HepG2 (cell line): ENCODE data around the gene EFCAB8. TPM values are rescaled to one million over a fixed set of nuclear protein-coding genes. Genes with fewer than 3 reads are reported as not detected.

Experiments used
- ATAC-seq: fragments of 200-7000 bp; cut with Tn5 transposase; 3 replicates; pipeline ENCODE4 v1.9.1; 2020; ENCODE audit warnings: mild to moderate bottlenecking, moderate library complexity
- BruUV-seq: library from RNA; stranded (reverse); fragments of 400-500 nt; replicated peaks from 2 replicates; lab custom pipeline; 2021; lab: Mats Ljungman, UMichigan
- CTCF ChIA-PET: fragments of 300-600 bp; formaldehyde crosslinking; extraction: SDS; loops from one replicate; lab custom pipeline; 2021; ENCODE audit warnings: low total read pairs, inconsistent platforms, low intra/inter-chr PET ratio; lab: Yijun Ruan, JAX
- POLR2A ChIA-PET: fragments of 350-600 bp; sonication (Branson Sonifier 250); formaldehyde crosslinking; loops from one replicate; lab custom pipeline; 2020; ENCODE audit warnings: antibody characterized with exemption, inconsistent platforms; lab: Yijun Ruan, JAX
- DNase-seq: peaks from one replicate; pipeline ENCODE4 v3.0.0-alpha.2; 2015; ENCODE audit warnings: low spot score
- FAIRE-seq: peaks from 3 replicates; lab custom pipeline; 2011; peaks lifted over from hg19 to GRCh38; lab: Jason Lieb, UNC
- H2AFZ ChIP-seq: one replicate; pipeline ENCODE4 v1.6.1; 2011; ENCODE audit warnings: low read length, inconsistent platforms
- H3K27ac ChIP-seq: fragments of 300-600 bp; 3 replicates; pipeline ENCODE4 v1.8.0; 2011; ENCODE audit warnings: mixed run types, mild to moderate bottlenecking, mixed read lengths, low read length, inconsistent platforms; ENCODE audit not compliant: insufficient read depth; ENCODE audit errors: extremely low read length
- H3K27me3 ChIP-seq, 2 experiments: fragments of 200-600 bp in 1 of 2; 2 replicates in 1 of 2; 3 replicates in 1 of 2; pipeline versions ENCODE4 v1.6.0 to v1.8.0; 2011; ENCODE audit warnings: low read length in 2 of 2, mild to moderate bottlenecking in 2 of 2, moderate library complexity in 2 of 2, inconsistent platforms in 1 of 2; ENCODE audit not compliant: insufficient read depth in 2 of 2, control insufficient read depth in 1 of 2
- H3K36me3 ChIP-seq, 2 experiments: fragments of 200-600 bp in 1 of 2; replicated peaks in 1 of 2; 2 replicates in 1 of 2; 3 replicates in 1 of 2; pipeline versions ENCODE4 v1.5.1 to v1.8.0; 2011; ENCODE audit warnings: low read length in 2 of 2, inconsistent platforms in 1 of 2; ENCODE audit not compliant: insufficient read depth in 2 of 2, control insufficient read depth in 1 of 2
- H3K4me1 ChIP-seq: 2 replicates; pipeline ENCODE4 v1.5.1; 2012; ENCODE audit warnings: low read length, inconsistent platforms; ENCODE audit not compliant: insufficient read depth
- H3K4me2 ChIP-seq: 2 replicates; pipeline ENCODE4 v1.6.0; 2011; ENCODE audit warnings: low read depth, low read length, inconsistent platforms
- H3K4me3 ChIP-seq, 3 experiments: fragments of 200-600 bp in 1 of 3; sonication (generic), shearing (Covaris generic) in 1 of 3; replicated peaks in 1 of 3; 2 replicates each; pipeline ENCODE4 v1.5.1; 2011 to 2016; ENCODE audit warnings: low read length in 3 of 3, inconsistent platforms in 2 of 3, low read depth in 2 of 3, mild to moderate bottlenecking in 2 of 3, control low read depth in 1 of 3, mixed read lengths in 1 of 3; ENCODE audit not compliant: insufficient read depth in 1 of 3
- H3K79me2 ChIP-seq: one replicate; pipeline ENCODE4 v1.6.1; 2011; ENCODE audit warnings: low read length, inconsistent platforms; ENCODE audit not compliant: insufficient read depth
- H3K9ac ChIP-seq: 2 replicates; pipeline ENCODE4 v1.6.0; 2011; ENCODE audit warnings: mild to moderate bottlenecking, low read depth, low read length, inconsistent platforms; ENCODE audit not compliant: insufficient read depth
- H3K9me3 ChIP-seq: 2 replicates; pipeline ENCODE4 v1.5.1; 2012; ENCODE audit warnings: mild to moderate bottlenecking, low read length
- H4K20me1 ChIP-seq: 2 replicates; pipeline ENCODE4 v1.6.0; 2011; ENCODE audit warnings: inconsistent platforms, mild to moderate bottlenecking, low read length, moderate library complexity; ENCODE audit not compliant: insufficient read depth
- ATF7-NPFF ChIP-seq: sonication (generic); formaldehyde crosslinking; IDR thresholded peaks from 2 replicates; pipeline ENCODE4 v1.8.1; 2023; ENCODE audit warnings: mild to moderate bottlenecking, low read depth, missing genetic modification reagents, moderate library complexity
- BRCA1 ChIP-seq: sonication (generic); formaldehyde crosslinking; IDR thresholded peaks from 2 replicates; pipeline ENCODE4 v1.4.0; 2020; ENCODE audit warnings: missing genetic modification reagents
- BRD4 ChIP-seq: sonication (generic); formaldehyde crosslinking; IDR thresholded peaks from 2 replicates; pipeline ENCODE4 v1.4.0; 2020; ENCODE audit warnings: missing genetic modification reagents
- CAMTA2 ChIP-seq: sonication (generic); formaldehyde crosslinking; IDR thresholded peaks from 2 replicates; pipeline ENCODE4 v1.4.0; 2020; ENCODE audit warnings: mild to moderate bottlenecking, missing genetic modification reagents, borderline replicate concordance
- ETV5 ChIP-seq: IDR thresholded peaks from 2 replicates; pipeline ENCODE4 v1.6.1; 2018; ENCODE audit warnings: missing biosample characterization, missing genetic modification reagents, inconsistent platforms, borderline replicate concordance
- FOXJ3 ChIP-seq: sonication (generic); formaldehyde crosslinking; IDR thresholded peaks from 2 replicates; pipeline ENCODE4 v1.4.0; 2020; ENCODE audit warnings: missing genetic modification reagents, mild to moderate bottlenecking, borderline replicate concordance
- GATAD2A ChIP-seq: IDR thresholded peaks from 2 replicates; pipeline ENCODE4 v1.6.1; 2016
- HHEX ChIP-seq: IDR thresholded peaks from 2 replicates; pipeline ENCODE4 v1.6.1; 2016; ENCODE audit warnings: control low read depth
- MED1 ChIP-seq: sonication (generic); formaldehyde crosslinking; IDR thresholded peaks from 2 replicates; pipeline ENCODE4 v1.4.0; 2020; ENCODE audit warnings: missing genetic modification reagents
- NCOA1 ChIP-seq: sonication (generic); formaldehyde crosslinking; IDR thresholded peaks from 2 replicates; pipeline ENCODE4 v1.9.0; 2021; ENCODE audit warnings: missing genetic modification reagents
- RAD21 ChIP-seq: fragments of 450-650 bp; formaldehyde crosslinking; IDR thresholded peaks from 2 replicates; pipeline ENCODE4 v1.5.0; 2020; ENCODE audit warnings: mild to moderate bottlenecking
- RFXAP ChIP-seq: sonication (generic); formaldehyde crosslinking; IDR thresholded peaks from 2 replicates; pipeline ENCODE4 v1.4.0; 2020; ENCODE audit warnings: missing genetic modification reagents, borderline replicate concordance
- SP140L ChIP-seq: sonication (generic); formaldehyde crosslinking; IDR thresholded peaks from 2 replicates; pipeline ENCODE4 v1.4.0; 2020; ENCODE audit warnings: missing genetic modification reagents, borderline replicate concordance
- STAG1 ChIP-seq: sonication (generic); formaldehyde crosslinking; IDR thresholded peaks from 2 replicates; pipeline ENCODE4 v1.4.0; 2020; ENCODE audit warnings: missing genetic modification reagents
- TBX2 ChIP-seq: sonication (generic); formaldehyde crosslinking; IDR thresholded peaks from 2 replicates; pipeline ENCODE4 v1.5.0; 2020; ENCODE audit warnings: missing genetic modification reagents, mild to moderate bottlenecking, borderline replicate concordance
- TFE3 ChIP-seq: IDR thresholded peaks from 2 replicates; pipeline ENCODE4 v1.6.1; 2016
- XRCC5 ChIP-seq: fragments of 200-400 bp; formaldehyde crosslinking; optimal IDR thresholded peaks from 2 replicates; pipeline ENCODE3; 2017; ENCODE audit warnings: mild to moderate bottlenecking, low read length
- ZFY ChIP-seq: sonication (generic); formaldehyde crosslinking; IDR thresholded peaks from 2 replicates; pipeline ENCODE4 v1.4.0; 2020; ENCODE audit warnings: missing genetic modification reagents
- ZNF317 ChIP-seq: sonication (generic); formaldehyde crosslinking; IDR thresholded peaks from 2 replicates; pipeline ENCODE4 v1.5.0; 2020; ENCODE audit warnings: mild to moderate bottlenecking, missing genetic modification reagents
- ZNF557 ChIP-seq: sonication (generic); formaldehyde crosslinking; IDR thresholded peaks from 2 replicates; pipeline ENCODE4 v1.4.0; 2020; ENCODE audit warnings: missing genetic modification reagents
- ZNF570 ChIP-seq: sonication (generic); formaldehyde crosslinking; IDR thresholded peaks from 2 replicates; pipeline ENCODE4 v1.4.0; 2020; ENCODE audit warnings: mild to moderate bottlenecking, missing genetic modification reagents, borderline replicate concordance
- ZNF749 ChIP-seq: sonication (generic); formaldehyde crosslinking; IDR thresholded peaks from 2 replicates; pipeline ENCODE4 v1.8.0; 2022; ENCODE audit warnings: mild to moderate bottlenecking, missing genetic modification reagents, moderate library complexity, borderline replicate concordance
- ZSCAN31 ChIP-seq: sonication (generic); formaldehyde crosslinking; IDR thresholded peaks from 2 replicates; pipeline ENCODE4 v1.5.0; 2020; ENCODE audit warnings: low read depth, mild to moderate bottlenecking, missing genetic modification reagents
- WGBS: methylation state at CpG from one replicate; pipeline ENCODE4 v1.1.6; 2017; ENCODE audit warnings: low lambda C conversion rate; 5-methylcytosine and 5-hydroxymethylcytosine counted together
- in situ Hi-C: cut with HindIII; loops from 2 replicates; pipeline ENCODE4 v1.10.0; 2017; ENCODE audit warnings: low pct_unique_long_range_greater_than_20kb; ENCODE audit not compliant: extremely low pct_ligation_motif_present
- intact Hi-C: fragments of 100-400 bp; cut with micrococcal nuclease; formaldehyde crosslinking; loops from one replicate; pipeline ENCODE4 v1.10.0; 2022; ENCODE audit not compliant: unreplicated experiment
- polyA plus RNA-seq, 8 experiments: library from polyadenylated mRNA; depleted of rRNA in 3 of 8; stranded (reverse) in 7 of 8; unstranded in 1 of 8; fragments of >200 nt; fragmentation: Illumina TruSeq in 4 of 8; extraction: Trizol in 4 of 8; gene quantifications; 2 replicates each; pipeline versions ENCODE4 v1.2.1 to v1.2.3, GENCODE V29; 2011 to 2016; ENCODE audit warnings: low read depth in 4 of 8, missing spikeins in 1 of 8, mixed read lengths in 1 of 8; ENCODE audit not compliant: insufficient read depth in 1 of 8
- total RNA-seq, 5 experiments: library from RNA; depleted of rRNA; stranded (reverse); fragments of >200 nt; fragmentation: Illumina TruSeq; extraction: Trizol; gene quantifications; 2 replicates each; pipeline ENCODE4 v1.2.3, GENCODE V29; 2016; ENCODE audit warnings: low read depth in 1 of 5
- TF ChIP-seq, protein P1 (sequence below): sonication (generic); formaldehyde crosslinking; conservative IDR thresholded peaks from 2 replicates; pipeline ENCODE4 v1.4.0; 2020; ENCODE audit warnings: missing genetic modification reagents

The EFCAB8 gene
- total and polyA plus RNA-seq, 2 of the 13 experiments (the other 11 are each of a cell fraction or from before 2014, with no cell fraction given) = 0.15 to 0.22 TPM

DNA sequence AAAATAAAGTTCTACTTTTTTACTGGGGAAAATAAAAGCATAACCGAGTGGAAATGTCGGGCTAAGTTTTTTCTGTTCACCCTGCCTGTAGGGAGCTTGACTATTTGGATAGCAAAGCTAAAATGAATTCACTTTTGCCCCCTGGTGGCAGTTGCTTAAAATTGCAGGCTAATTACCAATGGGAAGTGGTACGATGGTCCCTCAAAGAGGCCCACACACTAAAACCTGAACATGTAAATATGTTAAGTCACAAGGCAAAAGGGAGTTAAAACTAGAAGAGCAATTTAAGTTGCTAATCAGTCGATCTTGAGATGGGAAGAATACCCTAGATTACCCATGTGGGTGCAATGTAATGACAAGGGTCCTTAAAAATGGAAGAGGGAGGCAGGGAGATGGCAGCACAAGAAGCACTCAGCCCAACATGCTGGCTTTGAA, 146.4 kb downstream of the EFCAB8 start:
- in situ Hi-C loops = no loop called here
- TF ChIP-seq ZFY (CRISPR knock-in tag) (peak; percentile 31; the same call in 1 of the 2 replicates), BRD4 (CRISPR knock-in tag) (0 out of 2 replicates have a peak, but pooled peaks have one; percentile 41), NCOA1 (CRISPR knock-in tag) (no peak), BRCA1 (CRISPR knock-in tag) (0 out of 2 replicates have a peak, but pooled peaks have one; percentile 23), HHEX (CRISPR knock-in tag) (no peak), GATAD2A (CRISPR knock-in tag) (peak; percentile 19; the same call in 1 of the 2 replicates), MED1 (CRISPR knock-in tag) (peak; percentile 40; the same call in 1 of the 2 replicates), SP140L (peak; percentile 21; the same call in 1 of the 2 replicates), ZNF317 (peak; percentile 34; the same call in 1 of the 2 replicates), XRCC5 (peak; percentile 71), RFXAP (CRISPR knock-in tag) (peak; percentile 60; the same call in 1 of the 2 replicates), RAD21 (CRISPR knock-in tag) (peak; percentile 63), TFE3 (CRISPR knock-in tag) (peak; percentile 28; the same call in 1 of the 2 replicates), STAG1 (CRISPR knock-in tag) (peak; percentile 62), FOXJ3 (CRISPR knock-in tag) (peak; percentile 30; the same call in 1 of the 2 replicates), ZNF570 (CRISPR knock-in tag) (0 out of 2 replicates have a peak, but pooled peaks have one; percentile 9), ATF7-NPFF (CRISPR knock-in tag) (peak; percentile 16; the same call in 1 of the 2 replicates), TBX2 (CRISPR knock-in tag) (0 out of 2 replicates have a peak, but pooled peaks have one; percentile 10), CAMTA2 (CRISPR knock-in tag) (no peak), ZNF749 (CRISPR knock-in tag) (peak; percentile 62; the same call in 1 of the 2 replicates), ZSCAN31 (CRISPR knock-in tag) (no peak), ETV5 (CRISPR knock-in tag) (peak; percentile 20; the same call in 1 of the 2 replicates), ZNF557 (CRISPR knock-in tag) (0 out of 2 replicates have a peak, but pooled peaks have one; percentile 48)
- TF ChIP-seq, protein P1, sequence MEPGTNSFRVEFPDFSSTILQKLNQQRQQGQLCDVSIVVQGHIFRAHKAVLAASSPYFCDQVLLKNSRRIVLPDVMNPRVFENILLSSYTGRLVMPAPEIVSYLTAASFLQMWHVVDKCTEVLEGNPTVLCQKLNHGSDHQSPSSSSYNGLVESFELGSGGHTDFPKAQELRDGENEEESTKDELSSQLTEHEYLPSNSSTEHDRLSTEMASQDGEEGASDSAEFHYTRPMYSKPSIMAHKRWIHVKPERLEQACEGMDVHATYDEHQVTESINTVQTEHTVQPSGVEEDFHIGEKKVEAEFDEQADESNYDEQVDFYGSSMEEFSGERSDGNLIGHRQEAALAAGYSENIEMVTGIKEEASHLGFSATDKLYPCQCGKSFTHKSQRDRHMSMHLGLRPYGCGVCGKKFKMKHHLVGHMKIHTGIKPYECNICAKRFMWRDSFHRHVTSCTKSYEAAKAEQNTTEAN (CRISPR knock-in tag) = 0 out of 2 replicates have a peak, but pooled peaks have one; percentile 32

More for the DNA sequence above, 146.4 kb downstream of the EFCAB8 start:
- Histone ChIP-seq H3K4me1 (peaks cover 86% of the 10 kb centered on the region), H3K9me3 (no peaks in the 10 kb centered on the region), H3K36me3 (peaks cover 0 to 3% of the 10 kb centered on the region in 2 experiments; a peak in 1 of 5 replicates), H3K27me3 (peaks cover 0 to 6% of the 10 kb centered on the region in 2 experiments; a peak in 1 of 5 replicates), H3K9ac (no peak overlapping the region), H3K4me3 (peak overlapping the region in 1 of 3 experiments; percentile 79; a peak in 1 of 6 replicates), H3K79me2 (peaks cover 27% of the 10 kb centered on the region), H3K27ac (no peak overlapping the region), H4K20me1 (no peaks in the 10 kb centered on the region), H2AFZ (no peak overlapping the region), H3K4me2 (peak overlapping the region; percentile 91)
- POLR2A ChIA-PET = interaction anchor here (0.6 to 0.7 kb wide), 2 partner anchors 19 to 1286 kb away, joined by 3 read pairs; no protein-coding TSS in a partner anchor
- peak; percentile 28 for FAIRE-seq
- BruUV-seq = no TSS peak
- peak; percentile 72 for DNase-seq
- intact Hi-C loops = loop anchor here (5.0 to 10.0 kb wide), 2 partner anchors 37 to 210 kb away; no protein-coding TSS in a partner anchor
- CTCF ChIA-PET = interaction anchor here (1.7 to 2.3 kb wide), 4 partner anchors 9 to 215 kb away, joined by 4 to 11 read pairs (median 6); no protein-coding TSS in a partner anchor
- no peak for ATAC-seq
- 18% methylated on average over 4 of the region's 4 CpGs for WGBS
